ENCODE results near the gene BRD8.
"Not testable (repeated sequence)": the region's sequence is repeated elsewhere in the genome, so short reads cannot be mapped to it uniquely, and the experiment has no call there.

Gene BRD8

GRCh38 chr5:138178516-138179276 is at the start of gene BRD8, which contains the start of gene KIF20A:
TSS of gene BRD8 (minus strand) at chr5:138178630. CDS start at chr5:138178614, 16 bp downstream.
TSS of gene KIF20A (plus strand) at chr5:138179112. CDS start at chr5:138179681, 569 bp downstream.
- peak; percentile 68 to 82 for DNase-seq (ENCODE audit: low read depth in 2 of 2)

GRCh38 chr5:138226910-138227309 is 48.5 kb upstream of the BRD8 start:
- no peak for DNase-seq (ENCODE audit: low read depth in 2 of 2)

DNA sequence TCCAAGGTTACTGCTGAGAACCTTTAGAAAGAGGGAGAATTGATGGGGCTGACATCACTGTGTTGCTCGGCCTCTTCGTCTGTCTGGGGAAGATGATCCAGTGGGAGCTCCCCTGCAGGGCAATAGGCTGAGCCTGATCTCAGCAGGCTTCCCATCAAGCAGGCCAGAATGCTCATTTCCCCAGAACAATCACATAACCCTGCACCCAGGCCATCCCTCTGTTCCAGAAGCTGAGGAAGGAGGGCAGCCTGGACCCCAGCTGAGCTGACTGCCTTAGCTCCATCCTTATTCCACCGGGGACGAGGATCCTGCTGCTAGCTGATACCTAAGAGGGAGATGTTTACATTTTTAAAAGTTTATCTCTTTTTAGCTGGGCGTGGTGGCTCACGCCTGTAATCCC is 46.3 kb upstream of the BRD8 start:
- DNase-seq (ENCODE audit: low read depth in 2 of 2), result no peak

DNA sequence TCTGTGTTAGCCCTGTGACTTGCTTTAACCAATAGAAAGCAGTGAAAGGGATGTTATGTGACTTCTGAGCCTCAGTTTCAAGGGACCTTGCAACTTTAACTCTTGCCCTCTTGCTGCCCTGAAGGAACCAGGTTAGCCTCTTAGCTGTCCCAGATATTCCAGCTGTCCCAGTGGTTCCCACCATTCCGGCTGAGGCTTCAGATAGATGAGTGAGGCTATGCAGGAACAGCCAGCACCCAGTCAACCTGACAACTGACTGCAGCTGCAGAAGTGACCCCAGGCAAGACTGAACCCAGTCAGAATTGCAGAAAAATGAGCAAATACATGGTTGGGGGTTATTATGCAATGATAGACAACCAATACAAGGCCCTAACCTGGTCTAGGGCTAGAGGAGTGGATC is 45.1 kb upstream of the BRD8 start:
- no peak for DNase-seq (ENCODE audit: low read depth in 2 of 2)

DNA sequence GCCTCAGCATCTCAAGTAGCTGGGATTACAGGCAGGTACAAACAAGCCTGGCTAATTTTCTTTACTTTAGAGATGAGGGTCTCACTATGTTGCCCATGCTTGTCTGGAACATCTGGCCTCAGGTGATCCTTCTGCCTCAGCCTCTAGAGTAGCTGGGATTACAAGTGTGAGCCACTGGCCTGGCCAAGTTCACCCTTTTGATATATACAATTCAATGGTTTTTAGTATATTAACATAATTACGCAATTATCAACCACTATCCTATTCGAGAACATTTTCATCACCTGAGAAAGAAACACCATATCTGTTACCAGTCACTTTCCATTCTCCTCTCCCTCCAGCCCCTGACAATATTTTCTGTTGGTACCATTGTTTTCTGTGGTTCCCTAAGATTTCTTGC is 38.4 kb upstream of the BRD8 start:
- DNase-seq (ENCODE audit: low read depth in 2 of 2), result no peak

- peak; percentile 74 to 83 for DNase-seq (ENCODE audit: low read depth in 2 of 2)
These were observed 35.0 kb upstream of the BRD8 start, which contains the start of gene CDC23 for GRCh38 chr5:138213161-138214029. TSS of gene CDC23 (minus strand) at chr5:138213323. CDS start at chr5:138213312, 11 bp downstream.

- peak in 1 of 2 donors; percentile 5 for DNase-seq (ENCODE audit: low read depth in 2 of 2)
These were observed 34.4 kb upstream of the BRD8 start for GRCh38 chr5:138212828-138213160.

DNA sequence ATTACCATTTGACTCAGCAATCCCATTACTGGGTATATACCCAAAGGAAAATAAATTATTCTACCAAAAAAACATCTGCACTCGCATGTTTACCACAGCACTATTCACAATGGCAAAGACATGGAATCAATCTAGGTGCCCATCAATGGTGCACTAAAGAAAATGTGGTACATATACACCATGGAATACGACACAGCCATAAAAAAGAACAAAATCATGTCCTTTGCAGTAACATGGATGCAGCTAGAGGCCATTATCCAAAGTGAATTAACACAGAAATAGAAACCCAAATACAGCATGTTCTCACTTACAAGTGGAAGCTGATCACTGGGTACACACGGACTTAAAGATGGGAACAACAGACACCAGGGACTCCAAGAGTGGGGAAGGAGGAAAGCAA is 32.6 kb upstream of the BRD8 start:
- DNase-seq (ENCODE audit: low read depth in 2 of 2), result no peak

GRCh38 chr5:138193859-138194258 is 15.4 kb upstream of the BRD8 start:
- not testable (repeated sequence) for DNase-seq (ENCODE audit: low read depth in 2 of 2)

DNA sequence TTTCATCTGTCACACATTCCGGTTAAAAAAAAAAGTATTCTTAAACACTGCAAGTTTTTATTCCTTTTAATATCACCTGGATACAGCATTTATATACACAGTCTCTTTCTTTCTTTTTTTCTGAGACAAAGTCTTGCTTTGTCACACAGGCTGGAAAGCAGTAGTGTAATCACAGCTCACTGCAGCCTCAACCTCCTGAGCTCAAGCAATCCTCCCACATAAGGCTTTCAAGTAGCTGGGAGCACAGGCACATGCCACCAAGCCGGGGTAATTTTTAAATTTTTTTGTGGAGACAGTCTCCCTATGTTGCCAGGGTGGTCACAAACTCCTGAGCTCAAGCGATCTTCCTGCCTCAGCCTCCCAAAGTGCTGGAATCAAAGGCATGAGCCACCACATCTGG is 14.4 kb upstream of the BRD8 start:
- no peak for DNase-seq (ENCODE audit: low read depth in 2 of 2)

- no peak for DNase-seq (ENCODE audit: low read depth in 2 of 2)
These were observed 10.2 kb upstream of the BRD8 start for GRCh38 chr5:138188626-138189025.

GRCh38 chr5:138186002-138186447 is 7.6 kb upstream of the BRD8 start:
- DNase-seq (ENCODE audit: low read depth in 2 of 2), result no peak

DNA sequence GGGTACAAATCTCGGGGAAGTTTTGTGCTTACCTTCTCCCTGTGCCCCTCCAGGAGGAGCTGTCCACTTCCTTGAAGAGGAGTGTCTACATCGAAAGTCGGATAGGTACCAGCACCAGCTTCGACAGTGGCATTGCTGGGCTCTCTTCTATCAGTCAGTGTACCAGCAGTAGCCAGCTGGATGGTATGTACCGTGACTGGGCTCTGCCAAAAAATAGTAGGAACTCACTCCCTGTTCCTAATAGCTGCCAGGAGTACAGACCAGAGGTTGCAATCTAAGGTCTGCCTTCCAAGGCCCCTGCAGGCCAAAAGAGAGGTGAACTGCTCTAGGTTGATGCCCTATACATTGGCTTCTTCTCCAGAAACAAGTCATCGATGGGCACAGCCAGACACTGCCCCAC is 4.4 kb upstream of the BRD8 start:
- no peak for DNase-seq (ENCODE audit: low read depth in 2 of 2)

GRCh38 chr5:138180841-138181240 is 2.4 kb upstream of the BRD8 start:
- no peak for DNase-seq (ENCODE audit: low read depth in 2 of 2)

DNA sequence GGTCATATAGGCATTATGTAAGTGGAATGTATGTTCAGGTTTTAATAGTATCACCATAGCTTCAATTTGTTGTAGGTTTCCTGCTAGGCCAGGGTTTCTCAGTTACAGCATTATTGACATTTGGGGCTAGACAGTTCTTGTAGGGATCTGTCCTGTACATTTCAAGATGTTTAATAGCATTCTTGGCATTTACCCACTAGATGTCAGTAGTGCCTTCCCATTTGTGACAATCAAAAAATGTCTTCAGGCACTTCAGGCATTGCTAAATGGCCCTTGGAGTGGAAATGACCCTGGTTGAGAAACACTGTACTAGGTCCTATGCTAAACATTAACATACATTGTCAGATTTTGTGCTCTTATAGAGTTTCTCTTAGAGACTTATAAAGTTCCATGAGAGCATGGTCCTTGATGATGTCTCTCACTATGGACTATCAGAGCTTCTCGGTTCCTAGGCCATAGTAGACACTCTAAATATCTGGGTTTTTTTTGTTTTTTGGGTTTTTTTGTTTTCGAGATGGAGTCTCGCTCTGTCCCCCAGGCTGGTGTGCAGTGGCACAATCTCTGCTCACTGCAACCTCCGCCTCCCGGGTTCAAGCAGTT is 1.9 kb upstream of the BRD8 start:
- no peak for DNase-seq (ENCODE audit: low read depth in 2 of 2)

GRCh38 chr5:138179277-138179857 is 937 bp upstream of the BRD8 start:
- DNase-seq (ENCODE audit: low read depth in 2 of 2), result no peak

- DNase-seq (ENCODE audit: low read depth in 2 of 2), result no peak
These were observed 402 bp downstream of the BRD8 start for GRCh38 chr5:138177941-138178515.

DNA sequence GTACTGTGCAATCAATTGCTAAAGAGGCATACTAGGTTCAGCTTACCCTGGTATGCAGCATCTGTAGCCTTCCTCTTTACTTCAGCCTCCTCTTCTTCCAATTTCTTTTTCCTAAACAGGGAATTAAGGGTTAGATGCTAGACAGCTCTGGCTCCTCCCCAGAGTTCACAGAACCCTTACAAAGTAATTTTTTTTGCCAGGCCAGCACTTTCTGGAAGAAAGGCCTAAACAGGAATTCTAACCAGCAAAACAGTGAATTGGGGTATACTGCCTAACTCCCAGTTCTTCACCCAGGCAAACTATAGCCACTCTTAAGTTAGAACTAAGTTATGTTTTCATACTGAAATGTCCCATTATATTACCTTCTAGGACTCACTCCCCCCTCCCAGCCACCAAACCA is 8.1 kb downstream of the BRD8 start:
- no peak for DNase-seq (ENCODE audit: low read depth in 2 of 2)

DNA sequence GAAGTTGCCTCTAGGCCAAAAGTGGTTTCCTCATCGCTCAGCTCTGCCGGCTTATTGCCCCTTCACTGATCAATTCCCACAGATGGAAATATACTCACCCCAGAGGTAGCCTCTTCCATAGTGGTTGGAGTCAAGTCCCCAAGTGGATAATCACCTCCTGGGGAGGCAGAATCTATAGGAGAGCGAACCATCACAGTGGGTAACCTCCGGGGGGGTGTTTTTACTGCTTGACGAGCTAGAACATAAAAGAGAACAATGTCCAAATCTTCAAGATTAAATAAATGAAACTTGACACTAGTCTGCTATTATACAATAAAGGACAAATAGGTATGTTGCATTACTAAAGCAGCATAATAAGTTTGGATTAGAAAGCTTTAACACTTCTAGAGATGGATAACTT is 9.3 kb downstream of the BRD8 start:
- no peak for DNase-seq (ENCODE audit: low read depth in 2 of 2)

DNA sequence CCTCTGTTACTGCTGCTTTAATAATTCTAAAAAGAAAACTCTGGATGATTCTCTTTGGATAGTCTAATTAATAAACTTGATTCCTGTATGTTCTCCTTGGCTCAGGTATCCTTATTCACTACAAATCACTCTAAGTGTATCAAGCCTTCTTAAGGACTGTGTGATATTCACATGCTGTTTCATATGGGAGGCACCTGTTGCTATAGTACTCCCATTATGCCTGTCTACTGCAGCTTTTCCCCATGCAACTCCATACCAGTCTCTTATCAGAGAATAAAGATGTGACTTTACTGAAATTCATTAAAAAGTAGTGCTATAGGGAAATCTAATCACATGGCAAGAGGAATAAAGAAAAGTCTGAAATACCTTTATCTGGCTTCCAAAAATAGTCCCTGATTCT is 14.7 kb downstream of the BRD8 start:
- no peak for DNase-seq (ENCODE audit: low read depth in 2 of 2)

- DNase-seq (ENCODE audit: low read depth in 2 of 2), result no peak
These were observed 17.7 kb downstream of the BRD8 start for GRCh38 chr5:138160706-138161105.

DNA sequence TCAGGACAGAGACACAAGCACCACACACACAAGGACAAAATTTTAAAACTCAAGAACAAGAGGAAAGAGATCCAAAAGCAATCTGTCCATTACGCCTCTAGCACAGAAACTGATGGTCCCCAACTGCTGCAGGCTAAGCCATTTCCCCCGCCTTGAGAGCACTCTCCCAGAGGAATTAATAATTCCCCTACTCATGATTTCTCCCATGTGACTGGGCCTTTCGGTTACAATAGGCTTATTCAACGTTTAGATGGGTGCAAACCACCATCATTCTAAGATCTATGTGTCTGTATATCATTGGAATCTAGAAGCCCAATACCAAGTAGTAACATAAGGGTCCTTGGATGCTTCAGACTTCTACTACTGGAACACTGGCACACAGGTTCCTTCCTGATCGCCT is 18.8 kb downstream of the BRD8 start:
- DNase-seq (ENCODE audit: low read depth in 2 of 2), result no peak
